GM12873 (cell line): Measurements from ENCODE around the gene OR13H1.

Source experiments
- TF ChIP-seq, protein P1 (sequence below): IDR thresholded peaks from 2 replicates; pipeline ENCODE4 v1.5.1; 2012; ENCODE audit warnings: low read depth, mild to moderate bottlenecking, moderate library complexity, low read length, control low read depth; ENCODE audit not compliant: insufficient read depth; ENCODE audit errors: missing control alignments

Gene OR13H1, protein sequence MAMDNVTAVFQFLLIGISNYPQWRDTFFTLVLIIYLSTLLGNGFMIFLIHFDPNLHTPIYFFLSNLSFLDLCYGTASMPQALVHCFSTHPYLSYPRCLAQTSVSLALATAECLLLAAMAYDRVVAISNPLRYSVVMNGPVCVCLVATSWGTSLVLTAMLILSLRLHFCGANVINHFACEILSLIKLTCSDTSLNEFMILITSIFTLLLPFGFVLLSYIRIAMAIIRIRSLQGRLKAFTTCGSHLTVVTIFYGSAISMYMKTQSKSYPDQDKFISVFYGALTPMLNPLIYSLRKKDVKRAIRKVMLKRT

DNA sequence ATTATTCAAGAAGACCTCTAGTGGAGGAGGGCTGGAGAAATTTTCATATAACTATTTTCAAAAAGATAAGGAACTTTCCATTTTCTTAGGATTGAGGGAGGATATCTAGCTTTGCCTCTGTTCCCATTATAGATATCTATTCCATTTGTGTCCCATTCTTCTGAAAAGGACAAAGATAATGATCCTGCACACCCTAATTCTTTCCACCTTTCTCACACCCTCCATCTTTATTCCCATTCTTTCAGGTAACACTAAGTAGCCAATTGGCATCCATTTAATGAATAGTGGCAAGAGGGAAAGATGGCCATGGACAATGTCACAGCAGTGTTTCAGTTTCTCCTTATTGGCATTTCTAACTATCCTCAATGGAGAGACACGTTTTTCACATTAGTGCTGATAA lies at the start of gene OR13H1:
TSS of gene OR13H1 (plus strand) at position 301 of the 400 bp plus-strand sequence. CDS start at position 301, 0 bp downstream.
- TF ChIP-seq, protein P1, sequence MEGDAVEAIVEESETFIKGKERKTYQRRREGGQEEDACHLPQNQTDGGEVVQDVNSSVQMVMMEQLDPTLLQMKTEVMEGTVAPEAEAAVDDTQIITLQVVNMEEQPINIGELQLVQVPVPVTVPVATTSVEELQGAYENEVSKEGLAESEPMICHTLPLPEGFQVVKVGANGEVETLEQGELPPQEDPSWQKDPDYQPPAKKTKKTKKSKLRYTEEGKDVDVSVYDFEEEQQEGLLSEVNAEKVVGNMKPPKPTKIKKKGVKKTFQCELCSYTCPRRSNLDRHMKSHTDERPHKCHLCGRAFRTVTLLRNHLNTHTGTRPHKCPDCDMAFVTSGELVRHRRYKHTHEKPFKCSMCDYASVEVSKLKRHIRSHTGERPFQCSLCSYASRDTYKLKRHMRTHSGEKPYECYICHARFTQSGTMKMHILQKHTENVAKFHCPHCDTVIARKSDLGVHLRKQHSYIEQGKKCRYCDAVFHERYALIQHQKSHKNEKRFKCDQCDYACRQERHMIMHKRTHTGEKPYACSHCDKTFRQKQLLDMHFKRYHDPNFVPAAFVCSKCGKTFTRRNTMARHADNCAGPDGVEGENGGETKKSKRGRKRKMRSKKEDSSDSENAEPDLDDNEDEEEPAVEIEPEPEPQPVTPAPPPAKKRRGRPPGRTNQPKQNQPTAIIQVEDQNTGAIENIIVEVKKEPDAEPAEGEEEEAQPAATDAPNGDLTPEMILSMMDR, result no peak

DNA sequence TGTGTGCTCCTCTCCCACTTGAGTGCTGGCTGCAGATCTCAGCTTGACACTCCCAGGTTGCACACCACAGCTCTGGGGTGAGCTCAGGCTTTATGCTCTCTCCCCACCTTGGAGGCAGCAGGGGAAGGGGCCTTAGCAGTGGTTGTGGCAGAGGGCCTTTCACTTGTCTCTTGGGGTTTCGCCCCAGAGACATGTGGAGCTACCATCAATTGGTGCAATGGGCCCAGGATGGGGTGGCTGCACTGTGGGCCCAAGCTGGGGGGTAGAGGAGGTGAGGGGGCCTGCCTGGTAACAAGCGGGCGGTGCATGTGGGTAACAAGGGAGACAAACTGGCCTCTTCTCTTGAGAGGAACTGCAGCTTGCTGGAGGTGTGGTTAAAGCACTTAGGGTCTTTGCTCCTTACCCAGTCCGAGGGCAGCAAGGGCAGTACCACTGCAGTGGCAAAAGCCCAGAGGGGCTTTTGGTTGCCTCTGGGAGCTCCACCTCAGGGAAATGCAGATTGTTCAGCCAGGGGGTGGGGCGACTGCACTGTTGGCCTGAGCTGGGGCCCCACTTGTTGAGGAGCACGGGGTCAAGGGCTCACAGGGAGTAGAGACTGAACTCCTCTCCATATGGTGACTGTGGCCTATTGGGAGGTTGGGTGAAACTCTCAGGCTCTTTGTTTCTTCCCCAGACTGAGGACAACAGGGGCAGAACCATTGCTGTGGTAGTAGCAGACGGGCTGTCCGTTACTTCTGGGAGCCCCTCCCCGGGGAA lies 30.5 kb upstream of the OR13H1 start:
- TF ChIP-seq, protein P1, result no peak

DNA sequence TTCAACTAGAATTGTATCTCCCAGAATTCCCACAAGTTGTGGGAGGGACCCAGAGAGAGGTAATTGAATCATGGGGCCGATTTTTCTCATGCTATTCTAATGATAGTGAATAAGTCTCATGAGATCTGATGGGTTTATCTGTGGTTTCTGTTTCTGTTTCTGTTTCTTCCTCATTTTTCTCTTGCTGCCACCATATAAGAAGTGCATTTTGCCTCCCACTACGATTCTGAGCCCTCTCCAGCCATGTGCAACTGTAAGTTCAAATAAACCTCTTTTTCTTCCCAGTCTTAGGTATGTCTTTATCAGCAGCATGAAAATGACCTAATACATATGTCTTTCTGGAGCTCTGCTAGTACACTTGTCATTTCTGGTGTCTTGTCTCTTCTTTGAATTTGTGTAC lies 22.1 kb upstream of the OR13H1 start:
- TF ChIP-seq, protein P1, result no peak

DNA sequence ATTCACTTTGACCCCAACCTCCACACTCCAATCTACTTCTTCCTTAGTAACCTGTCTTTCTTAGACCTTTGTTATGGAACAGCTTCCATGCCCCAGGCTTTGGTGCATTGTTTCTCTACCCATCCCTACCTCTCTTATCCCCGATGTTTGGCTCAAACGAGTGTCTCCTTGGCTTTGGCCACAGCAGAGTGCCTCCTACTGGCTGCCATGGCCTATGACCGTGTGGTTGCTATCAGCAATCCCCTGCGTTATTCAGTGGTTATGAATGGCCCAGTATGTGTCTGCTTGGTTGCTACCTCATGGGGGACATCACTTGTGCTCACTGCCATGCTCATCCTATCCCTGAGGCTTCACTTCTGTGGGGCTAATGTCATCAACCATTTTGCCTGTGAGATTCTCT lies 344 bp downstream of the OR13H1 start:
- TF ChIP-seq, protein P1, result no peak

DNA sequence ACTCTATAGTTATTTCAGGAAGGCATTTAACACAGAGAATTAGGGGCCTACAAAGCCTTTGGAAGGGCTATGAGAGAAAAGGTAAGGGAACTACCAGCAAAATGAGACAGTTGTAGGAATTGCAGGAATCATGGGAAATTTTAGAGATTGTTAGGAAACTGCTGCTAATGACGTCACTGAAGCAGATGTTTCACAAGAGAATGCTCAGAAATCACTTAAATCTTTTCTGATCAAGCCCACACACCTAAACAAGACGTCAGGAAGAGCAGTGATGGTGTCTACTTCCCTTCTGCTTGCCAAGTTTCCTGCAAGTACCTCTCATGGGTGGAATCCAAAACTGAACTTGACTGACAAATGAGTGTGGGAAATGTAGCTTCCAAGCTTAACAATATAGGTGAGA lies 5.1 kb downstream of the OR13H1 start:
- TF ChIP-seq, protein P1, result no peak

DNA sequence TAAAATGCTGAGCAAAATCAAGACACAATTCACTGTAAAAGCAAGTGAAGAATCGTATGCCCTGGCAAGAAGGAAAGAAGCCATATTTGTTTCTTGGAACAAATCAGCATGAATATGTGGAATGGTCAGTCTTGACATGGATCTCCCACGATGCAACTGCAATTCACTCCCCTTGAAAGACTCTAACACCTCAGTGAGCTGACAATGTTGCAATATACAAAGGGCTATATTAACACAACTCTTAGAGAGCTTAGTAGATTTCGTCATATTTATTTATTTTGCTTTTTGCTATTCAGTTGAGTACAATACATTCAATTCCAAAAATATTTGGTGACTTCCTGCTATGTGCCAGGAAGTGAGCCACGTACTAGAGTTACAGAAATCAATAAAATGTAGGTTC lies 14.7 kb downstream of the OR13H1 start:
- TF ChIP-seq, protein P1, result no peak

DNA sequence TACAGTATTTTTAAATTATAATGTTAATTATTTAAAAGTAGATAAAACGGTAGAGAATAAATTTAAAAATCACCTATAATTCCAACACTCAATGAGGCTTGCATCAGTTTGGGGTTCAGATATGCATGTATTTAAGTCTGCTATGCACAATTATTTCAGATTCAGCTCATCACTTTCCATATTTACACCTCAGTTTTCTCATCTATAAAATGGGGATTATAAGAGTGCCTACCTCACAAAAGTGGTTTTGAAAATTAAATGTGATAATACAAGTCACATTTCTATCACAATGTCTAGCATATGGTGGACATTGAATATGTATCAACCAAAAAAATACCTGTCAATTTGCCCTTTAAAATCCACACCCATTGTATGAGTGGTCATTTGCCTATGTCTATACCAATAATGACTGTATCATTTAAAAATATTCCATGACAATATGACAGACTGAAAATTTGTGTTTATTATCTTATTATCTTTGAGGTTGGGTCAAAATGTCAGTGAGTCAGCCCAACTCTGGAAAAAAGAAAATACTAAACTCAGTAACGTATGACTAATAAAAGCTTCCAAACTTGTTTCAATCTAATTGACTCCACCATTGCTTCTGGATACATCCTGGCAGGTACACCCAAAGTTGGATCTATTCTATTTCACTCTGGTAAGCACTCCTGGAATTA lies 20.8 kb downstream of the OR13H1 start:
- TF ChIP-seq, protein P1, result no peak
